Activated gamma-delta T cell (primary cell): ENCODE results near the gene TENM4.

ENCODE experiments used
- DNase-seq: peaks from one replicate; lab custom pipeline; 2025; lab: John Stamatoyannopoulos, UW

The TENM4 gene

DNA sequence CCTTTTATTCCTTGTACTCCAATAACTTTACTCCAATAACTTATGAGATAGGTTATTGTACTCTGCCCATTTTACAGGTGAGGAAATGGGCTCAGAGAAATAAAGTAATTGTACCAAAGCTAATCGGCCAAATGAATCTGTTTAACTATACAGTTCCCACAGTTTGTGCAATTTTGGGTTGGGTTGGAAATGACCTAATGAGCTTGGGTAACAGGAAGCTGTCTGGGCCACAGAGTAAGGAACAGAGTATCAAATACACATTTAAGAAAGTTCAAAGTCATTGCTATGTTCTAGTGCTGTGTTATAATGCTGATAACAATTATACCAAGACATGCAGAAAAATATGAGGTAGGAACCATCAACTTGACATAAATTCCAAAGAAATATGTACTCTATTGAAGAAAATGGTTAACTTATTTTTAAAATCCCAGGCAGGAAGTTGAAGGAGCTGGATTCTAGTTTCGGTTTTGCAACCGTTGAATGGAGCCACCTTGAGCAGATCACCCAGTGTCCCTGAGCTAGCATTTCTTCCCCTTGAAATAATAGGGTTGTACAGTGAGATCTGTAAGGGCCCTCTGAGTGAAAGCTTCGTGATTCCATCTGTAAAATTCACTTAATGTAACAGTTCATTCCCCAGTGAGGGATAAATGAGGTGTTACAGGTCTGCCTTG, 505.3 kb downstream of the TENM4 start:
- DNase-seq: no peak

DNA sequence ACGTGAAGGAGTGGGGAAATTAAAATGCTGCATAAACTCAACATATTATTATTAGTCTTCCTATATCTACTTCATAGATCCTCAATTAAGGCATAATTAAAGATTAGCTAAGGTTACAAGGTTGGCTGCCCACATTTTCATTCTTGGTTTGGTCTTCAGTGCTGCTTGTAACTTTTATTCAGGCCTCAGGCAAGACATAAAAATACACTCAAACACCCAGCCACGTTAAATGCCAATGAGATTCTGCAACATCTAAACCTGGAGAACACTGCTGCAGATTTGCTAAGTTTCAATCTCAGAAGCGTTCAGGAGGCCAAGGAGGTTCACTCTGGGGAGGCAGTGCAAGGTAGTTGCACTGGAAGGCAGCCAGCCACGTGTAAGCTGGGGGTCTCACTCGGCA, 507.5 kb downstream of the TENM4 start:
- DNase-seq: no peak

DNA sequence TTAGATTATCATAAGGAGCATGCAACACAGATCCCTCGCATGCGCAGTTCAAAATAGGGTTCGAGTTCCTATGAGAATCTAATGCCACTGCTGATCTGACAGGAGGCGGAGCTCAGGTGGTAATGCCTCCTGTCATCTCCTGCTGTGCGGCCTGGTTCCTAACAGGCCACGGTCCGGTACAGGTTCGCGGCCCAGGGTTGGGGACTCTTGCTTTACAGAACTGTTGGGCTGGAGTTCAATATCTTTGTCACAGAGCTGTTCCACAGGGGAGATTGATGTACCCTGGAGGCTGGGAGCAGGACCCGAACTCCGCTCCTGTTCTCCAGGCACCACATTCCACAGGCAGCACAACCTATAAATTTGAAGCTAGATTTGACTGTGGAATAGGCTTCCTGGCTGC, 508.1 kb downstream of the TENM4 start:
- DNase-seq: no peak

DNA sequence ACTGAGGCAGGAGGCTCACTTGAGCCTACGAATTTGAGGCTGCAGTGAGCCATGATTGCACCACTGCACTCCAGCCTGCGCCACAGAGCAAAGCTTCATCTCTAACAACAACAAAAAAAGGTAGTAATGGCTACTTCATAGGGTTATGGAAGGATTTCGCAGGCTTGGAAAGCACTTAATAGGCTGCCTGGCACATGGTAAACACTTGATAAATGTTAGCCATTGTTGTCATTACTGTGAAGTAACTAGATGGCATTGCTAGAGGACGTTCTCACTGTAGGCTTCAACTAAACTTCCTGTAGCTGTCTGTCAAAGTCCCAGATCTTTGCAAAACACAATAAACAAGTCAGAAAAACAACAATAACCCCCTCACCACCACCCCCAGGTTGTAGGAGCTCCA, 508.9 kb downstream of the TENM4 start:
- no peak for DNase-seq

DNA sequence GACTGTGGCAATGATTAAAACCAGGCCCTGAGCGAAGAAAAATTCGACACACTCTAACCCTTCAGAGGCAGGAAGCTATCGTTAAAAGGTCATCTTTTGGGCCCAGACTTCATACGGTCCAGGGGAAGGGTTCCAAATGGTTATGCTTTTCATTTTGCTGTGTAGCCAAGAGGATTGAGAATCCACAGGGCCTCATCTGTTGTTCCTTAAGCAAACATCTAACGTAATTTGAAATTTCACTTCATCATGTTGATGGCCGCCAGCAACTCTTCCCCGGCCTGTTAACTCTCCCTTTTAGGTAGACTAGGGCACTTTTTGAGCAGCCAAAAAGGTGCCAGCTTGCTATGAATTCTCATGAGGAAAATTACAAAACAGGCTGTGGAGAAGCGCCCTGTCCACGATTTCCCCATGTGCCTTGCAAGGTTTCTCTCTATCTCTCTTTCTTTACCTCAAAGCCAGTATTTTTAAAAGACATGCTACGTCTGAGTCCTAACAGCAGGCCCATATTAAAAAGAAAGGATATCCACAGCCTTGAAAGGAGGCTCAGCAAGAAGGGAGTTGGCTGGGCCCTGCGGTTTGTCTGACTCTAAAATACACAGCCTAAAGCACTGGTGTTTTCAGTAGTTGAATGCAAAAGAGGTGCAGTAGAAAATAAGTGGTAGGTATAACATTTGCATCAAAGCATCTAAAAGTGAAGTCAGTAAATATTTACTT, 509.9 kb downstream of the TENM4 start:
- DNase-seq: no peak

DNA sequence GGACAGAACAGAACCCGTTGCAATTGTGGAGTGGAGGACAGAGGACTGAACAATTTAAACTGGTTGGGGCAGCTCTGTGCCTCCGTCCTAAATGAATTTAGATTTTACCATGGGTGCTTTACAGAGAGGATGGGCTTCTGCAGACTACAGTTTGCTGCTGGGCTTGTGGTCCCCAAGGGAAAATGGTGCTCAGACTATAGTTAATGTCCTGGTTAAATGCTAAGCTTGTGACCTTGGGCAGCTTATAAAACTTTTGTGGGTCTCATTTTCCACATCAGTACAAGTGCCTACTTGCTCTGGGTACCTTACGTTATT, 511.0 kb downstream of the TENM4 start:
- no peak for DNase-seq

DNA sequence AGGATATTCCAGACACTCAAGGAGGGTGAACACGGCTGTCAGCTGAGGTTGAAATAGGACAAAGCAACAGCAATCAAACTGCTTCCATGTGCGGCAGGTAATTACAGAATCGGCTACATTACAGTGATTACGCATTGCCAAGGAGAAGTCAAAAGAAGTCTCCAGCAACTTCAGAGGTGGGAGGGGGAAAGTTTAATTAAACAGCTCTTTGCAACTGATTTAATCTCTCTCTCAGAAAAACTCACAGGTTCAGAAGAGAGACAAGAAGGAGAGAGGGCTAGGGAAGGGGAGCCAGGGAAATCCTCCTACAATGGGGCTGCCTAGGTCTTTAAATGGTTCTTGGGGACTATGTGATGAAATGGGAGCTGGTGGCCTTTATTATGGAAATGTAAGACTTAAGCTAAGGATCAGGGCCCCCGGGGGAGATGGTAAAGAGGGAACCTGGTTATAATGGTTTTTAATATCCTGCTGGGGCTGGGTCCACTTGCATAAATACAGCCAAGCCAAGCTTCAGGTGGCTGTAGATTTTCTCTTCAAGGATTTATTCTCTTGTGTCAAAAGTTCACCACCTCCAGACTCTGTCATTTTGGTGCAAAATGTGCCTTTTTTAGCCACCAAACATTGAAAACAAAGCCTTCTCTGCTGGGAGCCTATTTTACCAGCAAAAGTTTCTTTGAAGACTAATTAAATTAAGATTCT, 511.5 kb downstream of the TENM4 start:
- no peak for DNase-seq

DNA sequence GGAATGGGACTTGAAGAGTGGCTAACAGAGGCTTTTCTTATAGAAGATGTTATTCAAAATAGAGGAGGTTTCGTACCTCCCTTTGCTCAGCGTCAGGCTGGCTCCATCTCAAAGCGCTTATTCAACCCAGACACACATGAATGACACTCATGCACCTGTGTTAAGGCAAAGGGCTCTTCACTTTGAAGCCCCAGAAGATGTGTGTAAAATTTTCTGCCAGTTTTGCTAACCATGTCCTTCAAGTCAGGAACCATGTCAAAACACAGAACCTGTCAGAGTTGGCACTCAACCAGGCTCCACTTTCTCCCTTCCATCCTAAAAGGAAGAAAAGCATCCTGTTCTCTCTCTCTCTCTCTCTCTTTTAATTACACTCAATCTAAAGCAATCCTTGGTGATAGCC, 513.3 kb downstream of the TENM4 start:
- DNase-seq: no peak

DNA sequence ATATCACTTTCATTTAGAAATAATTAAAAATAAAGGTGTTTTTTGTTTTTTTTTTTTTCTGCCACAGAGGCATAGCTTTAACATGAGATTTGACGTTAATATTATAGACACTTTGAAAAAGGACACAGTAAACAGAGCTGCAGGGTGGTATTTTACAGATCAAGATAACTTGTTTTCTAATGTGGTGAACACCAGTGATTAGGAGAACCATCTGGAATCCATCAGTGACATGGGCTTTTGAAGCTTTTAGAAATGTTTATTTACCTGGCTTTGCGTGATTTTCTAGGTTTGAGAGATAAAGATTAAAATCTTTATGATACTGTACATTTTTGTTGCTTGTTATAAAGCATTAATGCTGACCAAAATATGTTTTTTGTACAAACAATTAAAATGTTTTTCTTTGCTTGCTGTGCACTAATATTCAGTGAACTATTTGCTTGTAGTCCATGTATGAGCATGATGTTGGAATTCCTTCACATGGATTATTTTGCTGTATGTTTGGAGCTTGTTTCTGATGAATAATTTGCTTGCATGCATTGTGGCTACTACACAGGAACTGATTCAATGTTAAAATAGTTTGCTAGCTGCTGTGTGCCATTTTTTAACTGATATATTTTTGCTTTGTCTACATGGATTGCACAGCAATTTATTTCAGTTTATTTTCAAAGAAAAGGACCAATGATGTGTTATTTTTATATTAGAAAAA, 514.0 kb downstream of the TENM4 start:
- DNase-seq: no peak

DNA sequence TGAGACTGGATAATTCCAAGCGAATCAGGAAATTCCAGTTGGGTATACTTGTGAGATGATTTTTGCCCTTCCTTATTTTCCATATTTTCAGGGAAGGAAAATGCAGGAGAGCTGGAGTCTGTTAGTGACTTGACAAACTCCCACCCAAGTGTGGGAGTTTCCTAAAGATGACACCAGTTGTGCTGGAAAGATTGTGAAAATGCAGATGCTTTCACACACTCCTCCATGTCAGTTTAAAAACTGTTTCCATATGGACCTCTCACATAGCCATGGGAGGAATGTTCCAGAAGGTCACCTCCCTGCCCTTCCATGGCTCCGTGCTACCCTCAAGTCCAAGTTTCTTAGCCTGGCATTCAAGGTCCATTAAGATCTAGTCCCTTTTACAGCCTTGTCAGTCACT, 515.4 kb downstream of the TENM4 start:
- DNase-seq: no peak

DNA sequence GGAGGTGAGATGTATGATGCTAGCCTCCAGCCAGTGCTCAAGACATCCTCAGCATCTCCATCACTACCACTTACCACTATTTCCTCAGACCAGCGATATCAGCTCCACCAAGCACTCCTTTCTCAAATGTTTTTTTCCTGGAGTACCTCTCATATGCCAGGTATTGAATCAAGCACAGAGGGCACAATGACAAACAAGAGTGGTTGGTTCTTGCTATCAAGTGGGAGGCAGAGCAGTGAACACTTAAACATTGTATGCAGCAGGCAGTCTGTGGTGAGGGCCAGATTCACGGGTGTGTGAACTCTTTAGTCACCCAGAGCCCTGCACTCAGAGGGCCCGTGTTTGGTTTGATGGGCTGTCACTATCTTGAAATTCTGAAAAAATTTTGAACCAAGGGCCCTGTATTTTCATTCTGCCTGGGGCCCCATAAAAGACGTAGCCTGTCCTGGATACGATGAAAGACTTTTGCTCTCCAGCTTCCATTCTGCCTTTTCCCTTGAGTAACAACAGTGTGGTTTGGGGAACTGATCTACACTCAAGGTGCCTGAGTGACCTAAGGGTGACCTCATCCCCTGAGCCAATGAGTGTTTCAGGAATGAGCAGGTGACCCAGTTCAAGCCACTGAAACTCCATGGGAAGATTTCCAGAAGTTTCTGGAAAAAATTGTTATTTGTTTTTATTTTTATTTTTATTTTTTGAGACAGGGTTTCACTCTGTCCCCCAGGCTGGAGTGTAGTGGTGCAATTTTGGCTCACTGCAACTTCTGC, 517.8 kb downstream of the TENM4 start:
- no peak for DNase-seq

DNA sequence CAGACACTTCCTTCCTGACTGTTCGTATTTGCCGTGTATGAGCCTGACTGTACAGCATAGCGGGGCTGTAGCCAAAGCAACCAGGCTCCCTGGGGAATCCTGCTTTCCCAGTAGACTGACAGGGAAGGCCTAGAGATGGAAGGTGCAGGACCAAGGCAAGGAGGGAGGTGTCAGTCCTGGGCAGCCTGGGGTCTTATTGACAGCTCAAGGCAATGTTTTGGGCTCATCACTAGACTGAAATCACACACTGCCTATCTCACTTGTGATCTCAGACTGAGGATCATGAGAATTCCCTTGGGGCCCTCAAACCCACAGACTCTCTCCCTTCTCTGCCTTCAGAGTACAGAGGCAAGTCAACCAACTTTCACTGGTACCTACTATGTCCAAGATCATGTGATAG, 519.3 kb downstream of the TENM4 start:
- DNase-seq: no peak

DNA sequence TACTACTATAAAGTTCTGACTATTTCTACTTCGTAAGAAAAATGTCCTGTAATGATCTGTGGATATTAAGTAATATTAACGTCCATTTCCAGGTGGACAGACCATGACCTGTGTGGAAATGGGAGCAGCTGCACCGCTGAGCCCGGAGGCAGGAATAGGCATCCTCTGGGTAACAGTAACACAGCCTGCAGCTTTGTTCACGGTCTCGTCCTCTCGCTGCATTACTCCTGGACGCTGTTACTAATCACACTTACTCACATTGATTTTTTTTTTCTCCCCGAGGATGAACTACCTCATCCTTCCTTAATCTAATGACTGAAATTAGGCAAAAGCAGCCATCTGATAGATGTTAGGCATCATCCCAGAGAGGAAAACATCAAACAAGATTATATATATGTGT, 520.5 kb downstream of the TENM4 start:
- no peak for DNase-seq

DNA sequence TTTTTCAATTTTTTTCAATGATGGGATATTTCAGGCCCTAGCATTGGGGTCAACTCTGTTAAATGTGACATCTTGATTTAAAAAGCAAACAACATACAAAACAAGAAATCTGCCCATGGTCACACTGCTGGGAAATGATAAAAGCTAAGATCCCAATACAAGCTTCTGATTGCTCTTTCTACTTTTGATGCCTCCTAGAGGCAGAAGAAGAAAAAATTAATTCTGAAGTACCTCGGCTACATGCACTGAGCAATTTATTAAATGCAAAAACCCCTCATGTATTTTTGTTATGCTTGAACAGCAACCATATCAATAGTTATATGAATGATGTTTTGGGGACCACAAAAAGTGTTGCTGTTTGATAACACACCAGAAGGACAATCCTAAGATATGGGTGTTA, 524.1 kb downstream of the TENM4 start:
- DNase-seq: no peak

DNA sequence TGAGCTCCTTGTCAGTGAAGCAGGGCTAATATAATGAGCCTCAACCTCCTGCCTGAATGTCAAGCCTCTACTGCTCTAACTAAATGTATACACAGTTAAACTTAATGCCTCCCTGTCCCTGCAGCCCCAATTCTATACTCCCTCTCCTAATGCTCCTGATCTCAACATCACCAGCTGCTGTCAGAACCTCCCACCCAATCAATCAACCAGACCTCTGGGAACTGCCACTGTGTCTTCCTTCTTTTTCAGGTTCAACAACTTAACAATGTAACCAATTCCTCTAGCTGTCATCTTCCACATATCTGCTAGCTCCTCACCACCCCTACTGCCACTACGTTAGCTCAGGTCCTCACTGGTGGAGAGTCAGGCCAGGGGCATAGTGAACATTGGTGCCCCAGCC, 526.3 kb downstream of the TENM4 start:
- DNase-seq: no peak

DNA sequence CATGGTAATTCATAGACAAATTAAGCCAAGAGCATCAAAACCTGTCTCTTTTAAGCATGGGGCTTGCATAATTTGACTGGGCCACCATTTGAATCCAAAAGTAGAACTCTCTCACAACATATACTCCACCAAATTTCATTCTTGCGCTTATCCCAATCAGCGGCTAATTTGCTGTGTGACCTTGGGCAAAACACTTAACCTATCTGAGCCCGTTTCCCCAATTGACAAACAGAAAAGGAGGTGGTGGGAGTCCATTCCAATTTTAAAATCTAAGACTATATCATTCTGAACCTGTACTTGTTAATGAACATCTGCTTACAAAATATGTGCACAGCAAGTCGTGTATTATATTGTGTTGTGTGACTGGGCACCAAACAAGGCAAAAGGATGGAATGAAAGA, 528.1 kb downstream of the TENM4 start:
- DNase-seq: no peak

DNA sequence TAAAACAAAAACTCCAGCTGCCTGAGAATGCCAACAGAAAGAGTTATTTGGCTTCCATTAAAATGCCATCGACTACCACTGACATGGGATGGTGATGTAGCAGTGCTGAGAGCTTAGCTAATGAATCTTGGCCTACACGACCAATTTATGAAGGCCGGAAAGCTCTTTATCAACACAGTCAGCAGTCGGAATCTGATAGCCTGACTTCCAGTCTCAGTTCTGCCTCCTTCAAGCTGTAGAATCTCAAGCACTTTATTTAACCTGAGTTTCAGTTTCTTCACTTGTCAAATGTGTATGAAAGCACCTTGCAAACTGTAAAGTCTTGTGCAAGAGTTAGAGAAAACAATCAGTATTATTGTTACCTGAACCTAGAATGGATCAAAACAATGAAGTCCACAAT, 530.5 kb downstream of the TENM4 start:
- DNase-seq: no peak

DNA sequence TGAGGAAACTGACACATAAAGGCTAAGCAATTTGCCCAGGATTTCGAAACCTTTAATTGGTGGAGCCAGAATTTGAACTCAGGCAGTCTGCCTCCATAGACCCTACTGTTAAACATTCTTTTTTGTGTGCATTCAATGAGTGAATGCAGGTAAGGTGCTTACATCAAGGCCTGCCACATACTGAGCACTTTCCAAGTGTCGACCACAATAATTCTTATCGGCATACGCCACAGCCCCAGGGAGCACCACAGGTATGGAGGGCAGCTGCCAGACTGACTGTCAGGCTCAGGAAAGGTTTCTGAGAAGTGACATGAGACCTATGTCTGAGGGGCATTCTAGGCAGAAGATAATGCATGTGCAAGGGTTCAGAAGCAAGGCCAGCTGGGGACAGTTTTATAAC, 531.4 kb downstream of the TENM4 start:
- no peak for DNase-seq

DNA sequence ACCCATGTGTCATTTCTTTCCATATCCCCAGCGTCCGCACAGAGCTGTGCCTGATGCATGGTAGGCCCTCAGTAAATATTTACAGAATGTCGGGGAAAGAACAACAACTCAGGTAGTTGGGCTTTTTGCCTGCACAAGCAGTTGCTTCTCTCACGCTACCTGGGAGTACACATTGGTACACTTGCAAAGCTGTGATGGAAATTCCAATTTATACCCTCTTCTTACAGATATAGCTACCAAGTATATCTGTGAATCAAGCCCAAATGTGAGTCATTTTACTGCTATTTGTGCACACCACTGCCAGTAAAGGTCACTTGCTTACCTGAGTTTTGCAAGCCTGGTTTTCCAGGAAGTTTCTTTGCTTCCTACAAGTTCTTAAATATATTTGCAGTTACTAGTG, 533.2 kb downstream of the TENM4 start:
- no peak for DNase-seq

DNA sequence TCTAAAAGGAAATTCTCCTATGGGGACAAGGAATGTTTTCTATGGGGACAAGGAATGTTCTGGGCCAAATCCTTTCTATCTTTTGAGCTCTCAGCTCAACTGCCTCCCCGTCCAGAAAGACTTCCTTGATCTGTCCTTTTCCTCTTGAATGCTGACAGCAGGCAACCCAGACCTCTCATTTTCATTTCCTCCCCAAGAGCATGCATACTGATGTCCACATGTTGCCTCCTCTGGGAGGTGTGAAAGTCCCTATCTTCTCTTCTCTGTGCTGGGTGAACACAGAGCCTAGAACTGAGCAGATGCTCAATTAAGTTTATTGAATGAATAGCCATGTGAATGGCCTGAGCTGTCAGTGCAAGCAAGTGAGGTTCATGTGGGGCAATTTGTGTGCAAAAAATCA, 534.3 kb downstream of the TENM4 start:
- DNase-seq: no peak

DNA sequence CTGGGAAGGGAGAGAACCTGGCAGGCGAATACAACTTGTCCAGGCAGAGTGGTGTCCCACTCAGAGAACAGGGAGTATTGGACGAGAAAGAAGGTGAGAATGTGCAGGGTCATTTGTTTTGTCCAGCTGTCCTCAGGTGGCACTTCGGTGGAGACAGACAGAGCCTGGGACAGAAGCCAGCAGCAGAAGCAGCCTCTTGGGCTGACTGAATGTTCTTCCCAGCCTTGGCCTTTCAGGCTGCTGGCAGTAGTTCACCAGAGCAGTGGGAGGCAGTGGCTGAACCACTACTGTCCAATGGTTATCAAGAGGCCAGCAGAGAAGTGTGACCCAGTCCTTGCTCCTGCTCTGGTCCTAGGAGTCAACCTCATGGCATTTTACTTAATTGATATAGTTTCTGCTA, 535.1 kb downstream of the TENM4 start:
- no peak for DNase-seq
